HUES64 (cell line): ENCODE results near the gene MCF2.

Source experiments
- H3K27ac ChIP-seq: 2 replicates; pipeline ENCODE4 v1.7.0; 2013; ENCODE audit warnings: low read depth, low read length, inconsistent platforms
- H3K27me3 ChIP-seq: 2 replicates; pipeline ENCODE4 v1.6.1; 2013; ENCODE audit warnings: mild to moderate bottlenecking, low read length; ENCODE audit not compliant: insufficient read depth
- H3K36me3 ChIP-seq: 2 replicates; pipeline ENCODE4 v1.6.1; 2013; ENCODE audit warnings: mild to moderate bottlenecking, low read length; ENCODE audit not compliant: insufficient read depth
- H3K4me1 ChIP-seq: 2 replicates; pipeline ENCODE4 v1.6.1; 2013; ENCODE audit warnings: mild to moderate bottlenecking, low read length, moderate library complexity; ENCODE audit not compliant: insufficient read depth
- H3K4me3 ChIP-seq: 2 replicates; pipeline ENCODE4 v1.5.1; 2013; ENCODE audit warnings: mild to moderate bottlenecking, low read length, moderate library complexity
- H3K9ac ChIP-seq: 2 replicates; pipeline ENCODE4 v1.6.1; 2013; ENCODE audit warnings: mild to moderate bottlenecking, low read depth, low read length
- H3K9me3 ChIP-seq: 2 replicates; pipeline ENCODE4 v1.6.1; 2013; ENCODE audit warnings: low read depth, low read length; ENCODE audit not compliant: insufficient read depth
- WGBS: fragments of 150-250, 120-280 bp; methylation state at CpG from one replicate; pipeline ENCODE4 v1.1.7; 2013; ENCODE audit warnings: missing lambda C conversion rate; 5-methylcytosine and 5-hydroxymethylcytosine counted together

Gene MCF2

GRCh38 chrX:139600105-139600504 is 107.9 kb downstream of the MCF2 start:
- H3K9ac ChIP-seq, result no peak overlapping the region
- H3K36me3 ChIP-seq, result no peaks in the 10 kb centered on the region
- no peaks in the 10 kb centered on the region for H3K27me3 ChIP-seq
- no peaks in the 10 kb centered on the region for H3K4me1 ChIP-seq
- H3K4me3 ChIP-seq, result no peak overlapping the region
- H3K27ac ChIP-seq, result no peak overlapping the region
- WGBS, result no CpG with 5 or more reads among the region's 1 CpG
- H3K9me3 ChIP-seq, result no peaks in the 10 kb centered on the region

GRCh38 chrX:139596068-139596467 is 111.9 kb downstream of the MCF2 start:
- Histone ChIP-seq H3K4me3 (no peak overlapping the region), H3K9me3 (no peaks in the 10 kb centered on the region), H3K36me3 (no peaks in the 10 kb centered on the region), H3K27me3 (no peaks in the 10 kb centered on the region), H3K9ac (no peak overlapping the region), H3K27ac (no peak overlapping the region), H3K4me1 (no peaks in the 10 kb centered on the region)
- 94% methylated on average over 1 of the region's 4 CpGs for WGBS

GRCh38 chrX:139585613-139586012 is 122.4 kb downstream of the MCF2 start:
- Histone ChIP-seq H3K9me3 (no peaks in the 10 kb centered on the region), H3K27ac (no peak overlapping the region), H3K4me1 (no peaks in the 10 kb centered on the region), H3K9ac (no peak overlapping the region), H3K27me3 (no peaks in the 10 kb centered on the region), H3K36me3 (no peaks in the 10 kb centered on the region), H3K4me3 (no peak overlapping the region)
- WGBS, result 82% methylated on average over 3 of the region's 5 CpGs

GRCh38 chrX:139581068-139581467 is 126.9 kb downstream of the MCF2 start:
- H3K4me1 ChIP-seq, result no peaks in the 10 kb centered on the region
- no peaks in the 10 kb centered on the region for H3K9me3 ChIP-seq
- no peaks in the 10 kb centered on the region for H3K36me3 ChIP-seq
- WGBS, result 77% methylated on average over 4 of the region's 4 CpGs
- no peak overlapping the region for H3K27ac ChIP-seq
- H3K27me3 ChIP-seq, result no peaks in the 10 kb centered on the region
- no peak overlapping the region for H3K4me3 ChIP-seq
- H3K9ac ChIP-seq, result no peak overlapping the region

GRCh38 chrX:139566981-139567380 is 141.0 kb downstream of the MCF2 start:
- Histone ChIP-seq H3K4me1 (no peaks in the 10 kb centered on the region), H3K9me3 (no peaks in the 10 kb centered on the region), H3K36me3 (no peaks in the 10 kb centered on the region), H3K4me3 (no peak overlapping the region), H3K27me3 (no peaks in the 10 kb centered on the region), H3K9ac (no peak overlapping the region), H3K27ac (no peak overlapping the region)
- no CpG with 5 or more reads among the region's 1 CpG for WGBS

- Histone ChIP-seq H3K36me3 (no peaks in the 10 kb centered on the region), H3K9me3 (no peaks in the 10 kb centered on the region), H3K27me3 (no peaks in the 10 kb centered on the region), H3K27ac (no peak overlapping the region), H3K4me3 (no peak overlapping the region), H3K9ac (no peak overlapping the region), H3K4me1 (no peaks in the 10 kb centered on the region)
- WGBS, result 95% methylated on average over 2 of the region's 5 CpGs
Measured at GRCh38 chrX:139563251-139563650, 144.7 kb downstream of the MCF2 start.

- no peak overlapping the region for H3K4me3 ChIP-seq
- no peaks in the 10 kb centered on the region for H3K27me3 ChIP-seq
- H3K27ac ChIP-seq, result no peak overlapping the region
- H3K4me1 ChIP-seq, result no peaks in the 10 kb centered on the region
- no peaks in the 10 kb centered on the region for H3K9me3 ChIP-seq
- H3K9ac ChIP-seq, result no peak overlapping the region
- H3K36me3 ChIP-seq, result no peaks in the 10 kb centered on the region
Measured at GRCh38 chrX:139560221-139560620, 147.7 kb downstream of the MCF2 start.

GRCh38 chrX:139559383-139560042 is 148.5 kb downstream of the MCF2 start:
- Histone ChIP-seq H3K36me3 (no peaks in the 10 kb centered on the region), H3K9me3 (no peaks in the 10 kb centered on the region), H3K4me3 (no peak overlapping the region), H3K4me1 (no peaks in the 10 kb centered on the region), H3K9ac (no peak overlapping the region), H3K27me3 (no peaks in the 10 kb centered on the region), H3K27ac (no peak overlapping the region)
- WGBS, result 55% methylated on average over 8 of the region's 9 CpGs

- H3K27me3 ChIP-seq, result no peaks in the 10 kb centered on the region
- no peaks in the 10 kb centered on the region for H3K9me3 ChIP-seq
- H3K4me3 ChIP-seq, result no peak overlapping the region
- no peak overlapping the region for H3K9ac ChIP-seq
- H3K27ac ChIP-seq, result no peak overlapping the region
- H3K36me3 ChIP-seq, result no peaks in the 10 kb centered on the region
- 94% methylated on average over 25 of the region's 26 CpGs for WGBS
- H3K4me1 ChIP-seq, result no peaks in the 10 kb centered on the region
Measured at GRCh38 chrX:139554991-139555675, 152.8 kb downstream of the MCF2 start.

GRCh38 chrX:139554376-139554775 is 153.6 kb downstream of the MCF2 start:
- H3K4me3 ChIP-seq, result no peak overlapping the region
- no peaks in the 10 kb centered on the region for H3K9me3 ChIP-seq
- H3K36me3 ChIP-seq, result no peaks in the 10 kb centered on the region
- H3K4me1 ChIP-seq, result no peaks in the 10 kb centered on the region
- no peak overlapping the region for H3K9ac ChIP-seq
- H3K27me3 ChIP-seq, result no peaks in the 10 kb centered on the region
- no peak overlapping the region for H3K27ac ChIP-seq

- 88% methylated on average over 1 of the region's 3 CpGs for WGBS
- H3K27me3 ChIP-seq, result no peaks in the 10 kb centered on the region
Measured at GRCh38 chrX:139544591-139544990, 163.4 kb downstream of the MCF2 start.

GRCh38 chrX:139543920-139544319 is 164.0 kb downstream of the MCF2 start:
- Histone ChIP-seq H3K27ac (no peak overlapping the region), H3K36me3 (no peaks in the 10 kb centered on the region), H3K4me1 (no peaks in the 10 kb centered on the region), H3K9ac (no peak overlapping the region), H3K9me3 (no peaks in the 10 kb centered on the region), H3K27me3 (no peaks in the 10 kb centered on the region), H3K4me3 (no peak overlapping the region)
- WGBS, result 100% methylated on average over 2 of the region's 4 CpGs

More at GRCh38 chrX:139544591-139544990, 163.4 kb downstream of the MCF2 start:
- H3K27ac ChIP-seq, result no peak overlapping the region
- H3K4me3 ChIP-seq, result no peak overlapping the region
- no peaks in the 10 kb centered on the region for H3K9me3 ChIP-seq
- H3K36me3 ChIP-seq, result no peaks in the 10 kb centered on the region
- no peak overlapping the region for H3K9ac ChIP-seq
- no peaks in the 10 kb centered on the region for H3K4me1 ChIP-seq
